Erythroblast (primary cell): Measurements from ENCODE around the gene TNIP1.

Experiments
- DNase-seq, 2 experiments: peaks; one replicate each; lab custom pipeline; 2025; lab: John Stamatoyannopoulos, UW
- GATA1 ChIP-seq: IDR thresholded peaks from 2 replicates; pipeline ENCODE4 v1.6.1; 2011; ENCODE audit warnings: low read depth, mild to moderate bottlenecking, control low read depth, low read length, moderate library complexity
- POLR2A ChIP-seq: IDR thresholded peaks from 2 replicates; pipeline ENCODE4 v1.6.1; 2011; ENCODE audit warnings: mild to moderate bottlenecking, low read length

Gene TNIP1

GRCh38 chr5:151030056-151030336 lies 50.8 kb downstream of the TNIP1 start:
- no peak for DNase-seq
- TF ChIP-seq POLR2A, result no peak
- no peak for TF ChIP-seq GATA1

- TF ChIP-seq GATA1 (no peak), POLR2A (no peak)
- DNase-seq, result no peak
These were observed 51.4 kb downstream of the TNIP1 start for GRCh38 chr5:151029179-151030055.

- TF ChIP-seq GATA1 (no peak), POLR2A (no peak)
These were observed 52.1 kb downstream of the TNIP1 start for GRCh38 chr5:151028717-151029116.

GRCh38 chr5:151027961-151028479 lies 52.8 kb downstream of the TNIP1 start:
- TF ChIP-seq GATA1, result no peak
- no peak for TF ChIP-seq POLR2A
- no peak for DNase-seq

More at GRCh38 chr5:151028717-151029116, 52.1 kb downstream of the TNIP1 start:
- DNase-seq, result no peak

GRCh38 chr5:151026679-151027078 lies 54.2 kb downstream of the TNIP1 start:
- TF ChIP-seq POLR2A, result no peak
- TF ChIP-seq GATA1, result no peak
- no peak for DNase-seq

GRCh38 chr5:151026088-151026487 lies 54.7 kb downstream of the TNIP1 start:
- no peak for DNase-seq
- TF ChIP-seq GATA1 (no peak), POLR2A (no peak)

- no peak for DNase-seq
- TF ChIP-seq GATA1 (no peak), POLR2A (no peak)
These were observed 55.6 kb downstream of the TNIP1 start for GRCh38 chr5:151025250-151025606.

GRCh38 chr5:151024440-151025249 lies 56.2 kb downstream of the TNIP1 start:
- TF ChIP-seq POLR2A (no peak), GATA1 (no peak)
- DNase-seq, result no peak

- DNase-seq, result no peak
- TF ChIP-seq GATA1 (no peak), POLR2A (no peak)
These were observed 57.2 kb downstream of the TNIP1 start for GRCh38 chr5:151023651-151024050.

GRCh38 chr5:151023047-151023615 lies 57.7 kb downstream of the TNIP1 start:
- TF ChIP-seq POLR2A, result no peak
- TF ChIP-seq GATA1, result no peak
- DNase-seq, result peak; percentile 60 to 79

GRCh38 chr5:151022511-151023018 lies 58.3 kb downstream of the TNIP1 start:
- TF ChIP-seq GATA1, result no peak
- TF ChIP-seq POLR2A, result no peak
- no peak for DNase-seq

GRCh38 chr5:151021746-151022145 lies 59.1 kb downstream of the TNIP1 start:
- no peak for DNase-seq
- TF ChIP-seq GATA1, result no peak
- no peak for TF ChIP-seq POLR2A

GRCh38 chr5:151020304-151021110 lies 60.3 kb downstream of the TNIP1 start, which contains the start of gene GPX3:
Gene GPX3 (plus strand): TSS chr5:151020591. CDS start chr5:151020655, 64 bp downstream.
- no peak for TF ChIP-seq POLR2A
- no peak for TF ChIP-seq GATA1
- peak; percentile 51 to 63 for DNase-seq
